OCI-LY1 (cell line): ENCODE data around the gene MYOM1.
"Not testable (repeated sequence)": the region's sequence is repeated elsewhere in the genome, so short reads cannot be mapped to it uniquely, and the experiment has no call there.

Experiments
- H2AFZ ChIP-seq: fragments of 200-600 bp; sonication (generic), shearing (Covaris generic); 2 replicates; pipeline ENCODE4 v1.6.0; 2014; ENCODE audit warnings: antibody characterized with exemption, mild to moderate bottlenecking, low read length
- H3F3A ChIP-seq: fragments of 200-600 bp; sonication (generic), shearing (Covaris generic); 2 replicates; pipeline ENCODE4 v1.6.0; 2014; ENCODE audit warnings: mild to moderate bottlenecking, antibody characterized with exemption, low read length, moderate library complexity; ENCODE audit not compliant: insufficient read depth
- H3K27ac ChIP-seq: fragments of 200-600 bp; sonication (generic); 2 replicates; pipeline ENCODE4 v1.5.1; 2014; ENCODE audit warnings: low read length, mixed run types, mild to moderate bottlenecking, low read depth; ENCODE audit not compliant: poor library complexity, severe bottlenecking
- H3K27me3 ChIP-seq: fragments of 200-600 bp; sonication (generic); 2 replicates; pipeline ENCODE4 v1.6.0; 2014; ENCODE audit warnings: antibody characterized with exemption, mild to moderate bottlenecking, low read length, moderate library complexity; ENCODE audit not compliant: insufficient read depth
- H3K36me3 ChIP-seq: fragments of 200-600 bp; sonication (generic); 2 replicates; pipeline ENCODE4 v1.6.1; 2014; ENCODE audit warnings: mild to moderate bottlenecking, antibody characterized with exemption, low read length, moderate library complexity, mixed read lengths; ENCODE audit not compliant: insufficient read depth
- H3K4me1 ChIP-seq: fragments of 200-600 bp; sonication (generic); 2 replicates; pipeline ENCODE4 v1.5.1; 2014; ENCODE audit warnings: mild to moderate bottlenecking, low read length, moderate library complexity; ENCODE audit not compliant: insufficient read depth, severe bottlenecking
- H3K4me2 ChIP-seq: fragments of 200-600 bp; sonication (generic), shearing (Covaris generic); 2 replicates; pipeline ENCODE4 v1.6.1; 2014; ENCODE audit warnings: low read length
- H3K4me3 ChIP-seq: fragments of 200-600 bp; sonication (generic); 2 replicates; pipeline ENCODE4 v1.5.1; 2014; ENCODE audit warnings: low read length, low read depth, mild to moderate bottlenecking, mixed read lengths; ENCODE audit not compliant: poor library complexity, severe bottlenecking
- H3K79me2 ChIP-seq: fragments of 200-600 bp; shearing (Covaris generic); 2 replicates; pipeline ENCODE4 v1.6.1; 2016; ENCODE audit warnings: mixed run types, low read length, mixed read lengths; ENCODE audit not compliant: insufficient read depth
- H3K9ac ChIP-seq: fragments of 200-600 bp; sonication (generic), shearing (Covaris generic); 2 replicates; pipeline ENCODE4 v1.6.1; 2014; ENCODE audit warnings: mild to moderate bottlenecking, low read length, mixed read lengths
- H3K9me2 ChIP-seq: fragments of 200-600 bp; sonication (generic), shearing (Covaris generic); 2 replicates; pipeline ENCODE4 v1.6.1; 2014; ENCODE audit warnings: low read depth, mild to moderate bottlenecking, low read length, mixed read lengths
- H3K9me3 ChIP-seq: fragments of 200-600 bp; shearing (Covaris generic); 2 replicates; pipeline ENCODE4 v1.6.1; 2014; ENCODE audit warnings: low read length, mixed read lengths
- H4K20me1 ChIP-seq: fragments of 200-600 bp; sonication (generic), shearing (Covaris generic); 2 replicates; pipeline ENCODE4 v1.6.0; 2016; ENCODE audit warnings: mild to moderate bottlenecking, low read length; ENCODE audit not compliant: insufficient read depth
- CTCF ChIP-seq: fragments of 200-600 bp; sonication (generic), shearing (Covaris generic); IDR thresholded peaks from 2 replicates; pipeline ENCODE4 v1.5.1; 2017; ENCODE audit warnings: mild to moderate bottlenecking, antibody characterized with exemption, low read length, moderate library complexity, mixed read lengths
- EZH2 ChIP-seq: fragments of 200-600 bp; sonication (generic), shearing (Covaris generic); IDR thresholded peaks from 2 replicates; pipeline ENCODE4 v1.8.0; 2017; ENCODE audit warnings: borderline replicate concordance, mixed run types, mild to moderate bottlenecking, antibody characterized with exemption, low read length, moderate library complexity, mixed read lengths

The MYOM1 gene

GRCh38 chr18:3224223-3224622 is 4.5 kb upstream of the MYOM1 start:
- no peak for TF ChIP-seq CTCF
- no peak for TF ChIP-seq EZH2
- H3K9me2 ChIP-seq = no peaks in the 10 kb centered on the region
- no peaks in the 10 kb centered on the region for H3K9me3 ChIP-seq
- no peak overlapping the region for H3K4me3 ChIP-seq
- no peaks in the 10 kb centered on the region for H3K79me2 ChIP-seq
- H3K4me2 ChIP-seq = no peak overlapping the region
- no peaks in the 10 kb centered on the region for H3K36me3 ChIP-seq
- H3K4me1 ChIP-seq = no peaks in the 10 kb centered on the region
- no peaks in the 10 kb centered on the region for H3K27me3 ChIP-seq
- H3K27ac ChIP-seq = no peak overlapping the region
- H2AFZ ChIP-seq = no peak overlapping the region
- no peak overlapping the region for H3K9ac ChIP-seq
- H4K20me1 ChIP-seq = no peaks in the 10 kb centered on the region
- no peaks in the 10 kb centered on the region for H3F3A ChIP-seq

- TF ChIP-seq EZH2 = no peak
- TF ChIP-seq CTCF = no peak
- no peaks in the 10 kb centered on the region for H3K36me3 ChIP-seq
- H3K9me2 ChIP-seq = no peaks in the 10 kb centered on the region
- no peaks in the 10 kb centered on the region for H3K4me1 ChIP-seq
- H3K9ac ChIP-seq = no peak overlapping the region
- no peaks in the 10 kb centered on the region for H3K27me3 ChIP-seq
- no peak overlapping the region for H3K4me2 ChIP-seq
- no peaks in the 10 kb centered on the region for H4K20me1 ChIP-seq
- no peaks in the 10 kb centered on the region for H3F3A ChIP-seq
- no peaks in the 10 kb centered on the region for H3K79me2 ChIP-seq
- no peak overlapping the region for H2AFZ ChIP-seq
- no peak overlapping the region for H3K4me3 ChIP-seq
- no peaks in the 10 kb centered on the region for H3K9me3 ChIP-seq
- no peak overlapping the region for H3K27ac ChIP-seq
These were observed 3.6 kb upstream of the MYOM1 start for GRCh38 chr18:3223356-3223755.

GRCh38 chr18:3221496-3221895 is 1.7 kb upstream of the MYOM1 start:
- Histone ChIP-seq H3K36me3 (no peaks in the 10 kb centered on the region), H3F3A (no peaks in the 10 kb centered on the region), H3K27ac (no peak overlapping the region), H3K4me1 (no peaks in the 10 kb centered on the region), H3K4me2 (no peak overlapping the region), H3K27me3 (no peaks in the 10 kb centered on the region), H3K4me3 (no peak overlapping the region), H4K20me1 (no peaks in the 10 kb centered on the region), H3K9ac (no peak overlapping the region), H2AFZ (no peak overlapping the region), H3K9me3 (no peaks in the 10 kb centered on the region), H3K9me2 (no peaks in the 10 kb centered on the region), H3K79me2 (no peaks in the 10 kb centered on the region)
- TF ChIP-seq EZH2 = no peak
- no peak for TF ChIP-seq CTCF

- not testable (repeated sequence) for H3K9me3 ChIP-seq, H3K4me3 ChIP-seq, H3K27ac ChIP-seq, H3K4me1 ChIP-seq, H3K79me2 ChIP-seq, H4K20me1 ChIP-seq, H3K27me3 ChIP-seq, H3K4me2 ChIP-seq, H3K36me3 ChIP-seq, H3K9me2 ChIP-seq, H2AFZ ChIP-seq, H3K9ac ChIP-seq, H3F3A ChIP-seq
These were observed 1.1 kb upstream of the MYOM1 start for GRCh38 chr18:3220868-3221267.
